Measurements from ENCODE around the gene CAB39L. TPM values are rescaled to one million over a fixed set of nuclear protein-coding genes. Genes with fewer than 3 reads are reported as not detected.

The CAB39L gene
- total and polyA plus RNA-seq, 2 experiments from 2014 or later: 3.3 to 4.4 TPM

- H3K27ac Mint-ChIP-seq: no peak overlapping the region
- no peaks in the 10 kb centered on the region for H3K36me3 Mint-ChIP-seq (ENCODE audit: low read depth)
- H3K4me3 Mint-ChIP-seq: no peak overlapping the region
- Histone ChIP-seq H2AFZ (no peak overlapping the region), H3F3A (replicated peaks; ENCODE audit: low read depth) (no peaks in the 10 kb centered on the region), H3K27ac (ENCODE audit: low read depth) (no peak overlapping the region), H3K4me2 (no peak overlapping the region), H4K20me1 (replicated peaks; ENCODE audit: insufficient read depth) (no peaks in the 10 kb centered on the region), H3K36me3 (ENCODE audit: insufficient read depth) (no peaks in the 10 kb centered on the region), H3K79me2 (replicated peaks; ENCODE audit: insufficient read depth) (no peaks in the 10 kb centered on the region), H3K4me1 (ENCODE audit: insufficient read depth) (peaks cover 21% of the 10 kb centered on the region), H3K4me3 (no peak overlapping the region), H3K27me3 (ENCODE audit: insufficient read depth) (peaks cover 64% of the 10 kb centered on the region), H3K9me2 (ENCODE audit: insufficient read depth) (no peaks in the 10 kb centered on the region)
- TF ChIP-seq POLR2AphosphoS5 (IDR thresholded peaks at IDR 0.05; ENCODE audit: low read depth): no peak
- TF ChIP-seq ZNF331 (CRISPR knock-in tag; IDR thresholded peaks at IDR 0.05; ENCODE audit: low read depth): no peak
- TF ChIP-seq, protein P1, sequence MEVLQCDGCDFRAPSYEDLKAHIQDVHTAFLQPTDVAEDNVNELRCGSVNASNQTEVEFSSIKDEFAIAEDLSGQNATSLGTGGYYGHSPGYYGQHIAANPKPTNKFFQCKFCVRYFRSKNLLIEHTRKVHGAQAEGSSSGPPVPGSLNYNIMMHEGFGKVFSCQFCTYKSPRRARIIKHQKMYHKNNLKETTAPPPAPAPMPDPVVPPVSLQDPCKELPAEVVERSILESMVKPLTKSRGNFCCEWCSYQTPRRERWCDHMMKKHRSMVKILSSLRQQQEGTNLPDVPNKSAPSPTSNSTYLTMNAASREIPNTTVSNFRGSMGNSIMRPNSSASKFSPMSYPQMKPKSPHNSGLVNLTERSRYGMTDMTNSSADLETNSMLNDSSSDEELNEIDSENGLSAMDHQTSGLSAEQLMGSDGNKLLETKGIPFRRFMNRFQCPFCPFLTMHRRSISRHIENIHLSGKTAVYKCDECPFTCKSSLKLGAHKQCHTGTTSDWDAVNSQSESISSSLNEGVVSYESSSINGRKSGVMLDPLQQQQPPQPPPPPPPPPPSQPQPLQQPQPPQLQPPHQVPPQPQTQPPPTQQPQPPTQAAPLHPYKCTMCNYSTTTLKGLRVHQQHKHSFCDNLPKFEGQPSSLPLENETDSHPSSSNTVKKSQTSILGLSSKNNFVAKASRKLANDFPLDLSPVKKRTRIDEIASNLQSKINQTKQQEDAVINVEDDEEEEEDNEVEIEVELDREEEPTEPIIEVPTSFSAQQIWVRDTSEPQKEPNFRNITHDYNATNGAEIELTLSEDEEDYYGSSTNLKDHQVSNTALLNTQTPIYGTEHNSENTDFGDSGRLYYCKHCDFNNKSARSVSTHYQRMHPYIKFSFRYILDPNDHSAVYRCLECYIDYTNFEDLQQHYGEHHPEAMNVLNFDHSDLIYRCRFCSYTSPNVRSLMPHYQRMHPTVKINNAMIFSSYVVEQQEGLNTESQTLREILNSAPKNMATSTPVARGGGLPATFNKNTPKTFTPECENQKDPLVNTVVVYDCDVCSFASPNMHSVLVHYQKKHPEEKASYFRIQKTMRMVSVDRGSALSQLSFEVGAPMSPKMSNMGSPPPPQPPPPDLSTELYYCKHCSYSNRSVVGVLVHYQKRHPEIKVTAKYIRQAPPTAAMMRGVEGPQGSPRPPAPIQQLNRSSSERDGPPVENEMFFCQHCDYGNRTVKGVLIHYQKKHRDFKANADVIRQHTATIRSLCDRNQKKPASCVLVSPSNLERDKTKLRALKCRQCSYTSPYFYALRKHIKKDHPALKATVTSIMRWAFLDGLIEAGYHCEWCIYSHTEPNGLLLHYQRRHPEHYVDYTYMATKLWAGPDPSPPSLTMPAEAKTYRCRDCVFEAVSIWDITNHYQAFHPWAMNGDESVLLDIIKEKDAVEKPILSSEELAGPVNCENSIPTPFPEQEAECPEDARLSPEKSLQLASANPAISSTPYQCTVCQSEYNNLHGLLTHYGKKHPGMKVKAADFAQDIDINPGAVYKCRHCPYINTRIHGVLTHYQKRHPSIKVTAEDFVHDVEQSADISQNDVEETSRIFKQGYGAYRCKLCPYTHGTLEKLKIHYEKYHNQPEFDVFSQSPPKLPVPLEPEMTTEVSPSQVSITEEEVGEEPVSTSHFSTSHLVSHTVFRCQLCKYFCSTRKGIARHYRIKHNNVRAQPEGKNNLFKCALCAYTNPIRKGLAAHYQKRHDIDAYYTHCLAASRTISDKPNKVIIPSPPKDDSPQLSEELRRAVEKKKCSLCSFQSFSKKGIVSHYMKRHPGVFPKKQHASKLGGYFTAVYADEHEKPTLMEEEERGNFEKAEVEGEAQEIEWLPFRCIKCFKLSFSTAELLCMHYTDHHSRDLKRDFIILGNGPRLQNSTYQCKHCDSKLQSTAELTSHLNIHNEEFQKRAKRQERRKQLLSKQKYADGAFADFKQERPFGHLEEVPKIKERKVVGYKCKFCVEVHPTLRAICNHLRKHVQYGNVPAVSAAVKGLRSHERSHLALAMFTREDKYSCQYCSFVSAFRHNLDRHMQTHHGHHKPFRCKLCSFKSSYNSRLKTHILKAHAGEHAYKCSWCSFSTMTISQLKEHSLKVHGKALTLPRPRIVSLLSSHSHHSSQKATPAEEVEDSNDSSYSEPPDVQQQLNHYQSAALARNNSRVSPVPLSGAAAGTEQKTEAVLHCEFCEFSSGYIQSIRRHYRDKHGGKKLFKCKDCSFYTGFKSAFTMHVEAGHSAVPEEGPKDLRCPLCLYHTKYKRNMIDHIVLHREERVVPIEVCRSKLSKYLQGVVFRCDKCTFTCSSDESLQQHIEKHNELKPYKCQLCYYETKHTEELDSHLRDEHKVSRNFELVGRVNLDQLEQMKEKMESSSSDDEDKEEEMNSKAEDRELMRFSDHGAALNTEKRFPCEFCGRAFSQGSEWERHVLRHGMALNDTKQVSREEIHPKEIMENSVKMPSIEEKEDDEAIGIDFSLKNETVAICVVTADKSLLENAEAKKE (CRISPR knock-in tag; IDR thresholded peaks at IDR 0.05): no peak
- TF ChIP-seq NANOG (IDR thresholded peaks at IDR 0.05; ENCODE audit: borderline replicate concordance): no peak
- TF ChIP-seq CTCF (conservative IDR thresholded peaks at IDR 0.05; ENCODE audit: low read depth in 2 of 2): no peak
- no peak for TF ChIP-seq ETS1 (IDR thresholded peaks at IDR 0.05)
- peaks cover 59% of the 10 kb centered on the region for H3K27me3 Mint-ChIP-seq (ENCODE audit: insufficient read depth, low read depth, poor library complexity)
- H3K9me3 Mint-ChIP-seq: no peaks in the 10 kb centered on the region; the same call in 2 of the 3 replicates
- peaks cover 16% of the 10 kb centered on the region for H3K4me1 Mint-ChIP-seq
- DNase-seq (ENCODE audit: low spot score) (no peak), ATAC-seq (no peak)
These were observed 34.9 kb downstream of the CAB39L start for GRCh38 chr13:49409008-49409407.

Measured in GM23338 (cell line).